RPMI7951 (cell line): ENCODE measurements around the gene SIN3B. TPM values are rescaled to one million over a fixed set of nuclear protein-coding genes. Genes with fewer than 3 reads are reported as not detected.

Experiments
- DNase-seq: peaks from one replicate; pipeline ENCODE4 v3.0.0-alpha.2; 2012; ENCODE audit warnings: low read depth
- total RNA-seq: library from RNA; depleted of rRNA; stranded (reverse); fragments of >200 nt; shearing (Covaris generic); gene quantifications from 2 replicates; pipeline ENCODE4 v1.2.3, GENCODE V29; 2014

The SIN3B gene
- total RNA-seq, 1 experiment from 2014 or later: 20.1 TPM

GRCh38 chr19:16825312-16826052 is 3.7 kb upstream of the SIN3B start:
- DNase-seq: peak; percentile 94

DNA sequence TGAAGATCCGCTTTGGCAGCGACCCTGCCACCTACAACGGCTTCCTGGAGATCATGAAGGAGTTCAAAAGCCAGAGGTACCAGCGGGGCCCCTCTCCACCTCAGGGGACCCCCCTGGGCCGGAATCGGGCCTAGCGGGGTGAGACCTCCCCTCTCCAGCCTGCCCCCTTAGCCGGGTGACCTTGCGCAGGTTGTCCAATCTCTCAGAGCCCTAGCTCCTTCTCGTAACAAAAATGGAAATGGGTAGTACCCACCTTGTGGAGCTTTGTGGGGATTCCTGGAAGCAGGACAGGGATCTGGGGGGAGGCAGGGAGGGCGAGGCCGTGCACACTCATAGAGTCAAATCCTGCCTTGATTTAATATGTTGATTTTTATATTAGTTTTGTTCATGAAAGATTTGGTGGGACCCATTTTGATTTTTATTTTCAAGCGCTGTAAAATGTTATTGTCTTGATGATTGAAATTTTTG is 658 bp downstream of the SIN3B start:
- DNase-seq: no peak

DNA sequence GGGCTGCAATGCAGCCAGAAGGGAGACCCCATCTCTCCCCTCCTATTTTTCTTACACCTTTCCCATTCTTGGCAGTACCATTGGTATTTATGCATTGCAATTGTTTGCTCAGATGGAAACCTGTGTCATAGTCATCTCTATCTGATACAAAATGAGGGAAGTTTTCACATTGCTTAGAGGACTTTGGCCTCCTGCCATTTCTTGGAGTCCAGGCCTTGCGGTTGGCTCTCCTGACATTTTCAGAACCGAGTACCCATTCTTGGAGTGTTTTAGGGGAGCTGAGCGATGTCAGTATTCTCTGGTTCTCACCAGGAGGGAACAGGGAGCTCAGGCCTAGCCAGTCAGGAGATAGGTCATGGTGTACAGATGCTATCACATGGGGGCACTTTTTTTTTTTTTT is 1.5 kb downstream of the SIN3B start:
- peak; percentile 71 for DNase-seq

DNA sequence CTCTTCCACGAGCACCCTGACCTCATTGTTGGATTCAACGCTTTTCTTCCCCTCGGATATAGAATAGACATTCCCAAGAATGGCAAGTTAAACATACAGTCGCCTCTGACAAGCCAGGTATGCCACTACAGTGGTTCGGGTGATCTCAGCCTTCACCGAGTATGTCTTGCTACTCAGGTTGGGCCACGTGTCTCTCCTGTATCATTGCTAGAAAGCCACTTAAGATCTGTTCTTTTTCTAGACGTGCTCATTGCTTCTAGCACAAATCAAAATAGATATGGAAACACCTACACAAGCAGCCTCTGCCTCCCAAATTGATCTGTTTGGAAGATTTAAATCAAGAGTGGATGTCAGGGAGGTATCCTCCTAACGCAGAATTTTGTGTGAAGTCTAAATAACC is 2.3 kb downstream of the SIN3B start:
- no peak for DNase-seq

DNA sequence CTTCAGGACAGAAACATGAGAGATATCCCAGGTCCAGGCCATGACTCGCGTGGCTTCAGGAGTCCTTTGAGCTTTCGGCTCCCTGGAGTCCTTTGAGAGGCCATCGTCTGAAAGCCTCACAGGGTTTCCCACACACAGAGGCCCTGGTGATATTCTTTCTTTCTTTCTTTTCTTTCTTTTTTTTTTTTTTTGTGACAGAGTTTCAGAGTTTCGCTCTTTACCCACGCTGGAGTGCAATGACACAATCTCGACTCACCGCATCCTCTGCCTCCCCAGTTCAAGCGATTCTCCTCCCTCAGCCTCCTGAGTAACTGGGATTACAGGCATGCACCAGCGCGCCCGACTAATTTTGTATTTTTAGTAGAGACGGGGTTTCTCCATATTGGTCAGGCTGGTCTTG is 5.5 kb downstream of the SIN3B start:
- no peak for DNase-seq

DNA sequence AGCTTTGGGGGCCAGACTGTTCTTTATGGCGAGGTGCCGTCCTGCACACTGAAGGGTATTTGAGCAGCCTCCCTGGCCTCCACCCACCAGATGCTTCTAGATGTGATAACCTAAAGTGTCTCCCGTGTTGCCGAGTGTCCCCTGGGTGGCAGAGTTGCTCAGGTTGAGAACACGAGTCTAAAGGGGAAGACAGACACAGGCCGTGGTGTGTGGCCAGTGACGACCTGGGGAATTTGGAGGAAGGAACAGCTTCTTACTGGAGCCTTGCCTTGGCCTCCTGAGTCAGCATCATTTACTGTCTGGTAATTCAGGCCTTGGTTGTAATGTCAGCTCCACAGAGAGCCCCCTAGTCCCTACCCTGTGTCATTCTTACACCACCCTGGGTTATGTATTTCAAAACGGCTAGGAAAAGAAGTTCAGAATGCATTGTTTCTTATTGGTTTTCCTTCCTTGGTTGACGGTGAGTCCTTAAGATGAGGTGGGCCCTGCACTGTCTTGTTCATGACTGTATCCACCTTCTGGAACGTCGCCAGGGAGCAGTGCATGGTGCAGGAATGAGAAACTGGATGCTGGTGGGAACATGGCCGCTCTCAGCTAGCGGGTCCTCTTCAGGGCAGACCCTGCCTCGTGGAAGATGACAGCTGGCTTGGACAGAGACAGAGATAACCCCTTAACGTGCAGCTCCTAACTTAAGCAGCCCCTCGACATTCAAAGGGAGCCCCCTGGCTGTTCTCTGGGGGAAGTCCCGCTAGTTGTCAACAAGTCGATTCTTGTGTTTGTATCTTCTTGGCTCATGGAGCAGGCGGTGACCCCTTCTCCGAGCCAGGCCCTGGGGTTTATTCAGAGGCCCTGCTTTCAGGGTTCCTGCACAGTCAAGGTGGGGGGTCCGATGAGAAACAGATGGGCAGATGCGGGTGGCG is 7.2 kb downstream of the SIN3B start:
- no peak for DNase-seq

- DNase-seq: no peak
Observed at GRCh38 chr19:16837035-16837362, 7.8 kb downstream of the SIN3B start.

DNA sequence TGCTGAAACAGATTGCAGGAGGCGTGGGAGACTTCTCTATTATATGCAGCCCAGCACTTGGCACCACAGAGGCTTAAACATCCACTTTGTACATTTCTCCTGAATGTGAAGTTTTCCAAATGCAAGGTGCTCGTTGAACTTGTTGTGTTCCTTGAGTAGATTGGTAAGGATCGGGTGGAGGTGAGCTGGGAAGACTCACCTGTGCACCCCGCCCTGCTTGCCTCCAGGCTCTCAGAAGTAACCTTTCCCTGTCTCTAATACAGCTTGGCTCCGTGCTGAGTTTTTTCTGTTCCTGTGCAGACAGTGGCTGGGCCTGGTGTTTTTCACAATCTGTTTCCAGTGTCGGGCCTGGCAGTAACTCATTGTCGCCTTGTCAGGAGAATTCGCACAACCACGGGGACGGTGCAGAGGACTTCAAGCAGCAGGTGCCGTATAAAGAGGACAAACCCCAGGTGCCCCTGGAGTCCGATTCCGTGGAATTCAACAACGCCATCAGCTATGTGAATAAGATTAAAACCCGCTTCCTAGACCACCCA is 12.3 kb downstream of the SIN3B start:
- DNase-seq: no peak

DNA sequence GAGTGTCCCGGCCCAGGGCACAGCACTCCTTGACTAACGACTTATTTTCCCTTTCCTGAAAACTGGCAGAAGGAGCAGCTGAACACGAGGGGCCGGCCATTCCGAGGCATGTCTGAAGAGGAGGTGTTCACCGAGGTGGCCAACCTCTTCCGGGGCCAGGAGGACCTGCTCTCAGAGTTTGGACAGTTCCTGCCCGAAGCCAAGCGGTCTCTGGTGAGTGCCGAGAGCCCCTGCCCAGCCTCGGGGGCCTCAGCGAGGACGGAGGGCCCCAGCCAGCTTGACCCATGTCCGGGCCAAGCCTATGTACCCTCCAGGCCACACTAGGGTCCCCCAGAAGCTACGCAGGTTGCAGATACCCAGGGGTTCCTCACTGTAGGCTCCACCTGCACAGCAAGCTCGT is 17.7 kb downstream of the SIN3B start:
- DNase-seq: no peak

DNA sequence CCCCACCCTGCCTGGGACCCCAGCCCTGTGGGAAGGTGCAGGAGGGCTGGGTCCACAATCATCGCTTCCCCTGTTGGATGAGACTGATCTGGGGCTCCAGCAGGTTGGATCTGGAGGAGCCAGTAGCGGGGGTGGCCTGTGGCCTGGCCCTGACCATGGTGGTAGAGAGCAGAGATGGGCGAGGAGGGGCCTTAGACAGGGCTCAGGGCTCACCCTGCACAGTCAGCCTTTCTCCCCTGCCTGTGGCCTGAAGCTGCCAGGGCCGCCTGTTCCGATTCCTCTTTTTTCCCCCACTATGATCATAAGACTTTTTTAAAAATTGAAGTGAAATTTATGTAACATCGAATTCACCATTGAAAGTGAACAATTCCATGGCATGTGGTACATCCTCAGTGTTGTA is 18.2 kb downstream of the SIN3B start:
- no peak for DNase-seq

DNA sequence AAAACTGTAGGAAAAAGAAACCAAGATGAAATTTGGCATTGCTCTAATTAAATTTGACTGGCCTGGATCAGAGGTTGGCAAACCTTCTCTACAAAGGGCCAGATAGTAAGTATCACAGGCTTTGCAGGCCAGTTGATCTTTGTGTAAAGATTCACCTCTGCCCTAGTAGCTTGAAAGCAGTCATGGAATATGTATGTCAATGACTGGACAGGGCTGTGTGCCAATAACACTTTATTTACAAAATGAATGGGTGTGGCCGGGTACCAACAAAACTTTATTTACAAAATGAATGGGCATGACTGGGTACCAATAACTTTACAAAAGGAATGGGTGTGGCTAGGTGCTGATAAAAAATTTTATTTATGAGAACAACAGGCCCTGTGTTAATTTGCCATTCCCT is 20.0 kb downstream of the SIN3B start:
- no peak for DNase-seq

DNA sequence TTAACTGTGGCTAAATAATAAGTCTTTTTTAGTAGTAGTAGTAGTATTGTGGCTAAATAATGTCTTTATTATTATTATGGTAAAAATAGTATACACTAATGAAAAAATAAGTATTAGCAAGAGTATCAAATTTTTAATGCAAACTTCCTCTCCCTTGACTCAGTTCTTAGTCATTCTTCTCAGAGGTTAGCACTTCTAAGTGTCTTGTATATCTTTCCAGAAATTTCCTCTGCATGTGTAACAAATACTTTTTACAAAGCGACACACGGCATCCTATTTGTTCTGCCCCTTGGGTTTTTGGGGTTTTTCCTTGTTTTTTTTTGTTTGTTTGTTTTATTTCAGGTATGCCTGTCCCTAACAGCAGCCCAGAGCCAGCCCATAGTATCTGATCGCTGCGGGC is 20.9 kb downstream of the SIN3B start:
- no peak for DNase-seq

- DNase-seq: peak; percentile 51
Observed at GRCh38 chr19:16851031-16851712, 22.0 kb downstream of the SIN3B start.

- DNase-seq: no peak
Observed at GRCh38 chr19:16853066-16853465, 23.9 kb downstream of the SIN3B start.

- no peak for DNase-seq
Observed at GRCh38 chr19:16856091-16856490, 26.9 kb downstream of the SIN3B start.

DNA sequence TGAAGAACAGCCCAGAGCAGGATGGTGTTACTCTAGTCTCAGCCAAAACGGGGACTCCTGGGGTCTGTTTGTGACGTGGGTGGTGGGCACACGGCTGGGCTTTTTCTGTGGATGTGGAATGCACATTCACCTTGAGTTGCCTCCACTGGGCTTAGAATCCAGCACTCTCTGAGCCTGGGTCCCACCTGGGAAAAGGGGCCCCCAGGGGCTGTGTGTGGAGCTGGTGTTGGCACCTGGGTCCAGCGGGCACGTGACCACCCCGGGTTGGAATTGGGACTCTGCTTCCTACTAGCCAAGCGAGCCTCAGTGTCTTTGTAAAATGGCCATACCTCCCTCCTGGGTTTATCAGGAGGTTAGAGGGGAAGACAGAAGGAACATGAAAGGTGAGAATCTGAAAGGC is 30.4 kb downstream of the SIN3B start:
- DNase-seq: no peak

DNA sequence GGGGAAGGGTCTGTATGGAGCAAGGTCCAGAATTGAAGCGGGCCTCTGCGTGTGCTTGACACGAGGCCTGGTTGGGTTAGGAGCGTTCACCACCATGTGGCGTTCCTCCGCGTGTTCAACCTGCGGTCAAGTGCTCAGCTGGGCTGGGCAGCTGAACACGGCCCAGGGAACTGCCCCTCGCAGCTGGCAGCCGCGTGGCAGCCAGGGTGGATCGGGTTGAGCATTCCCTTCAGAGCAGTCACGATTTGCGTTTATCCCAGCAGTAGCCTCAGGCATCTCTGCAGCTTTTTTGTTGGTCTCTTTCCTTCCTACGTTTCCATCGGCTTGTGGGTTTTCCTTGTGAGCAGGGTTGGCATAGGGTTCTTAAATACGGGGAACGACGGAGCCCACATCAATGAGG is 30.9 kb downstream of the SIN3B start:
- DNase-seq: peak; percentile 95

GRCh38 chr19:16861011-16861410 is 31.8 kb downstream of the SIN3B start:
- DNase-seq: no peak

DNA sequence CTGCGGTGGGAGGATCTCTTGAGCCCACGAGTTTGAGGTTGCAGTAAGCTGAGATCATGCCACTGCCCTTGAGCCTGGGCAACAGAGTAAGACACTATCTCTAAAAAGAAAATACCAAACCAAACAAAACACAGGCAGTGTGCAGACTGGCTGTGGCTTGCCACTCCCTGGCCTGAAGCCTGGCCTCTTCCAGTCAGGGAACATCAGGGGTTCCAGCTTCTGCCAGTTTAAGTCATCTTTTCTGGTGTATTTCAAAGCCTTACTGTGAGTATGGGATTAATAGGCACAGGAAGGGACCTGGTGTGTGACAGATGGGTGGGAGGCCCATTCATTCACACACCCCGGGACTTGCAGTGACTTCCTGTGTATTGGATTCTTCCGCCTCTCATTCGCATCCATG is 32.6 kb downstream of the SIN3B start:
- DNase-seq: no peak

DNA sequence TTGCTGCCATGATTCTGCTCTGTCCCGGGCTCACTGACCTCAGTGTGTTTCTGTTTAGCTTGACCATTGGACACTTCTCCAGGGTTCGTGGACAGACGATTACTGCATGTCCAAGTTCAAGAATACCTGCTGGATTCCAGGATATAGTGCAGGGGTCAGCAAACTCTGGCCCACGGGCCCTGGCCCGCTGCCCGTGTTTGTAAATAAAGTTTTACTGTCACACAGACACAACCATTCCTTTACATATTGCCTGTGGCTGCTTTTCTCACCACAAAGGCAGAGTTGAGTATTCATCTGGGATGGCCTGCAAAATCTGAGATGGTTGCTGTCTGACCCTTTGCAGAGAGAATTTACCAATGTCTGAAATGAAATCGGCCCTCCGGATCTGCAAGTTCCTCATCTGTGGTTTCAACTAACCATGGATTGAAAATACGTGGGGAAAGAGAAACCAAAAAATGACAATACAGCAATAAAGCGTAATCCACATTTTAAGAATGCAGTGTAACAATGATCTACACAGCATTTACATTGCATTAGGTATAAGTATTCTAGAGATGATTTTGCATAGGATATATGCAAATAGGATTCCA is 33.7 kb downstream of the SIN3B start:
- DNase-seq: no peak

- no peak for DNase-seq
Observed at GRCh38 chr19:16867211-16867610, 38.0 kb downstream of the SIN3B start.
